GM11168 (cell line): Measurements from ENCODE around the gene TMEM266.

ENCODE experiments used
- in situ Hi-C: fragments of 300-500 bp; cut with MboI; formaldehyde crosslinking; loops from one replicate; pipeline ENCODE4 v1.12.0; 2022; ENCODE audit warnings: low sequenced_read_pairs; ENCODE audit not compliant: unreplicated experiment

TMEM266 gene

GRCh38 chr15:76158226-76158625, 98.4 kb downstream of the TMEM266 start:
- in situ Hi-C loops = no loop called here

- in situ Hi-C loops = no loop called here
Measured at GRCh38 chr15:76158815-76159214, 99.0 kb downstream of the TMEM266 start.

- in situ Hi-C loops = no loop called here
Measured at GRCh38 chr15:76159282-76159681, 99.5 kb downstream of the TMEM266 start.

GRCh38 chr15:76160426-76161152, 100.8 kb downstream of the TMEM266 start:
- in situ Hi-C loops = no loop called here

GRCh38 chr15:76161153-76162035, 101.6 kb downstream of the TMEM266 start:
- in situ Hi-C loops = no loop called here

- in situ Hi-C loops = no loop called here
Measured at GRCh38 chr15:76162036-76162398, 102.2 kb downstream of the TMEM266 start.

GRCh38 chr15:76162784-76163456, 103.1 kb downstream of the TMEM266 start:
- in situ Hi-C loops = no loop called here

- in situ Hi-C loops = no loop called here
Measured at GRCh38 chr15:76163457-76164295, 103.9 kb downstream of the TMEM266 start.

- in situ Hi-C loops = no loop called here
Measured at GRCh38 chr15:76164602-76165001, 104.8 kb downstream of the TMEM266 start.

GRCh38 chr15:76165951-76166350, 106.2 kb downstream of the TMEM266 start:
- in situ Hi-C loops = no loop called here

- in situ Hi-C loops = no loop called here
Measured at GRCh38 chr15:76168237-76168984, 108.6 kb downstream of the TMEM266 start.

GRCh38 chr15:76169018-76169417, 109.2 kb downstream of the TMEM266 start:
- in situ Hi-C loops = no loop called here

GRCh38 chr15:76169911-76170800, 110.4 kb downstream of the TMEM266 start:
- in situ Hi-C loops = no loop called here

- in situ Hi-C loops = no loop called here
Measured at GRCh38 chr15:76172782-76173181, 113.0 kb downstream of the TMEM266 start.

- in situ Hi-C loops = no loop called here
Measured at GRCh38 chr15:76173317-76173834, 113.6 kb downstream of the TMEM266 start.

GRCh38 chr15:76174654-76175053, 114.9 kb downstream of the TMEM266 start:
- in situ Hi-C loops = no loop called here

GRCh38 chr15:76175442-76175841, 115.7 kb downstream of the TMEM266 start:
- in situ Hi-C loops = no loop called here

GRCh38 chr15:76176059-76176458, 116.3 kb downstream of the TMEM266 start:
- in situ Hi-C loops = no loop called here
